ENCODE measurements around the gene HOXA2. TPM values are rescaled to one million over a fixed set of nuclear protein-coding genes. Genes with fewer than 3 reads are reported as not detected.

Gene HOXA2
- total and polyA plus RNA-seq, 2 of the 8 experiments (the other 6 are each of a cell fraction or from before 2014, with no cell fraction given), result not detected

DNA sequence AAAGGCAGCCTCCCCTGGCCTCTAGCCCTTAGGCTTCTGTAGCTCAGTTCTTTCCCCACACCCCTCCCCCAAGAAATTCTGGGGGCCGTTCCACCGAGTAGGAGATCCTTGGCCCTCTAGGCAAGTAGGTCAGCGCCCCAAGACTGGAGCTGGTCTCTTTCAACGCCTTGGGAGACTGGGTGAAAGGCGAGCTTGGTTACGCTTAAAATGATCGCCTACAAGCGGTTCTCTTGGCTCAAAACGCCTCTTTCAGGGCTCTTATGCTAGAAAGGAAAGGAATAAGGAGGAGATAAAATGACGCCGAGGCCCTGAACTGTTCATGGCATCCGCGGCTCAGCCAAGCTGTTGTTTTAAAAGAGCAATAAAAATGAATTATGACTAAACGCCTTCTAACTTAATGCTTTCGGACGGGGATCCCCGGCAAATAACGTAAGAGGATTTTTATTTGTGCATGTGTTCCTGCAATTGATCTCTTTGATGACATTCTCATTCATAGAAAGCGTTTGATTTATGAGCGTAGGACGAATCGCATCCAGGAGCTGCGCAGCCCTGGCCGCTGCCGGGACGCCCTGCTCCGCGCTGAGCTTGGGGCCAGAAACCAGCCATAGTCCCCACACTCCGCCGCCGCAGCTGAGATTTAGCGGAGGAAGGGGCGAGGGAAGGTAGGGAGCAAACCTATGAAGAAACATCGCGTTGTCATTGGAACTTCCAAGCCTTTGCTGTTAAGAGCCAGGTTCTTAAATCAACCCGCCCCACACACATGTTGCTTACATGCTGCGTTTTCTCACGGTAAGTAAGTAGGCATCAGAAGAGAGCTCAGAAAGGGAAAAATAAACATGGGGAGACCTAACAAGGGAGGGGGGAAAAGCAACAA lies 3.7 kb downstream of the HOXA2 start:
- H3K27me3 ChIP-seq (replicated peaks in 1 of 4; ENCODE audit: control insufficient read depth in 3 of 4, extremely low read depth in 1 of 4, insufficient read depth in 3 of 4, low read length in 3 of 4), result peaks cover 93 to 100% (median 99%) of the 10 kb centered on the region in 4 experiments
- ChIA-PET CTCF (ENCODE audit: partially characterized antibody) (interaction anchor here (0.6 to 12.1 kb wide), 12 partner anchors 11 to 406 kb away, joined by 3 to 123 read pairs (median 3); partner anchors contain the start of genes HOXA3, HOXA5 and HOXA6), POLR2A (ENCODE audit: partially characterized antibody) (interaction anchor here (1.2 kb wide), 1 partner anchor 10 kb away, joined by 3 read pairs; no protein-coding TSS in a partner anchor)
- H3K56ac ChIP-seq (replicated peaks; ENCODE audit: insufficient read length, low read depth, low read length), result no peak overlapping the region
- no peak overlapping the region for H3K4ac ChIP-seq (replicated peaks; ENCODE audit: insufficient read length, low read depth, low read length)
- no peak overlapping the region for H2BK20ac ChIP-seq (ENCODE audit: low read length)
- H3K36me3 ChIP-seq (ENCODE audit: control insufficient read depth in 2 of 4, insufficient read depth in 4 of 4, low read length in 3 of 4), result peaks cover 0 to 6% (median 0%) of the 10 kb centered on the region in 4 experiments; a peak in 1 of 8 replicates
- no peak overlapping the region for H3K4me3 ChIP-seq (ENCODE audit: extremely low read depth in 1 of 4, insufficient read depth in 2 of 4, low read depth in 3 of 4, low read length in 4 of 4)
- no peaks in the 10 kb centered on the region for H3K9me3 ChIP-seq (ENCODE audit: insufficient read depth in 2 of 2, low read depth in 1 of 2, low read length in 1 of 2)
- H2BK12ac ChIP-seq (ENCODE audit: low read depth, low read length), result 0 out of 2 replicates have a peak overlapping the region, but pooled peaks have one; percentile 50
- no peak overlapping the region for H3K23ac ChIP-seq (ENCODE audit: insufficient read length)
- no peak overlapping the region for H3K14ac ChIP-seq (ENCODE audit: insufficient read length)
- no peak overlapping the region for H4K91ac ChIP-seq (replicated peaks; ENCODE audit: insufficient read length, low read length)
- DNase-seq (ENCODE audit: low read depth in 1 of 2, low spot score in 2 of 2) (no peak), FAIRE-seq (no peak)
- H2BK120ac ChIP-seq (replicated peaks; ENCODE audit: low read depth, low read length), result no peak overlapping the region
- WGBS, 2 experiments (ENCODE audit: extremely low coverage in 1 of 2, insufficient coverage in 1 of 2, insufficient read length in 1 of 2, insufficient replicate concordance in 2 of 2, low coverage in 1 of 2, low lambda C conversion rate in 2 of 2, missing lambda C conversion rate in 1 of 2), result 7% methylated on average over 38 of the region's 38 CpGs; no CpG with 5 or more reads in 1 of the 2 experiments
- H3K4me2 ChIP-seq (ENCODE audit: insufficient read depth in 1 of 2, low read depth in 2 of 2, low read length in 2 of 2), result peak overlapping the region; percentile 1 to 17; a peak in 2 of 4 replicates
- H3K27ac ChIP-seq (ENCODE audit: low read depth, low read length), result no peak overlapping the region
- no peak overlapping the region for H4K5ac ChIP-seq (ENCODE audit: insufficient read length, low read depth, low read length)
- H4K8ac ChIP-seq (ENCODE audit: extremely low read depth, insufficient read depth, low read length), result no peak overlapping the region
- H3K9ac ChIP-seq (replicated peaks in 1 of 4; ENCODE audit: extremely low read depth in 1 of 4, low read depth in 3 of 4, low read length in 3 of 4), result no peak overlapping the region
- no peak overlapping the region for H2BK5ac ChIP-seq (ENCODE audit: low read depth, low read length)
- H2AFZ ChIP-seq (ENCODE audit: low read length), result no peak overlapping the region
- H3K23me2 ChIP-seq (ENCODE audit: low read depth, low read length), result peaks cover 6% of the 10 kb centered on the region; the same call in 1 of the 2 replicates
- H4K20me1 ChIP-seq (replicated peaks in 1 of 2; ENCODE audit: control insufficient read depth in 1 of 2, insufficient read depth in 2 of 2, low read length in 2 of 2), result peaks cover 22 to 41% of the 10 kb centered on the region in 2 experiments
- H3K79me1 ChIP-seq (ENCODE audit: low read depth, low read length), result no peaks in the 10 kb centered on the region
- H3K79me2 ChIP-seq (ENCODE audit: control insufficient read depth in 1 of 2, insufficient read depth in 2 of 2, low read length in 2 of 2), result no peaks in the 10 kb centered on the region
- H2AK5ac ChIP-seq (ENCODE audit: low read depth, low read length), result no peak overlapping the region
- no peak overlapping the region for H2BK15ac ChIP-seq (ENCODE audit: low read length)
- peaks cover 0 to 19% (median 13%) of the 10 kb centered on the region in 4 experiments; a peak in 6 of 7 replicates for H3K4me1 ChIP-seq (replicated peaks in 1 of 4; ENCODE audit: control insufficient read depth in 3 of 4, insufficient read depth in 4 of 4, low read length in 3 of 4)
- H3K18ac ChIP-seq (ENCODE audit: extremely low read depth, low read length), result no peak overlapping the region
- no peak for TF ChIP-seq NRF1 (IDR thresholded peaks at IDR 0.05; ENCODE audit: low read depth, low read length)
- no peak for TF ChIP-seq BACH1 (IDR thresholded peaks at IDR 0.05; ENCODE audit: low read length)
- no peak for TF ChIP-seq KDM5A (IDR thresholded peaks at IDR 0.05; ENCODE audit: low read length)
- TF ChIP-seq HDAC6 (IDR thresholded peaks at IDR 0.05; ENCODE audit: low read depth, low read length), result no peak
- TF ChIP-seq CBX8 (IDR thresholded peaks at IDR 0.05; ENCODE audit: borderline replicate concordance, low read depth, low read length), result 0 out of 2 replicates have a peak, but pooled peaks have one; percentile 7
- no peak for TF ChIP-seq POLR2AphosphoS5 (IDR thresholded peaks at IDR 0.05; ENCODE audit: low read depth, low read length)
- no peak for TF ChIP-seq SIN3A (conservative IDR thresholded peaks at IDR 0.05 in 1 of 2, IDR thresholded peaks at IDR 0.05 in 1 of 2; ENCODE audit: low read depth in 1 of 2, low read length in 2 of 2)
- no peak for TF ChIP-seq RFX5 (IDR thresholded peaks at IDR 0.05; ENCODE audit: borderline replicate concordance, low read depth, low read length)
- peak; percentile 92 for TF ChIP-seq EZH2 (IDR thresholded peaks at IDR 0.05; ENCODE audit: low read depth, low read length, severe bottlenecking)
- TF ChIP-seq CHD1 (IDR thresholded peaks at IDR 0.05; ENCODE audit: low read depth, low read length), result no peak
- no peak for TF ChIP-seq EGR1 (IDR thresholded peaks at IDR 0.05; ENCODE audit: borderline replicate concordance, low read depth, low read length)
